ENCODE results near the gene ADPRS.

ADPRS gene, protein sequence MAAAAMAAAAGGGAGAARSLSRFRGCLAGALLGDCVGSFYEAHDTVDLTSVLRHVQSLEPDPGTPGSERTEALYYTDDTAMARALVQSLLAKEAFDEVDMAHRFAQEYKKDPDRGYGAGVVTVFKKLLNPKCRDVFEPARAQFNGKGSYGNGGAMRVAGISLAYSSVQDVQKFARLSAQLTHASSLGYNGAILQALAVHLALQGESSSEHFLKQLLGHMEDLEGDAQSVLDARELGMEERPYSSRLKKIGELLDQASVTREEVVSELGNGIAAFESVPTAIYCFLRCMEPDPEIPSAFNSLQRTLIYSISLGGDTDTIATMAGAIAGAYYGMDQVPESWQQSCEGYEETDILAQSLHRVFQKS

DNA sequence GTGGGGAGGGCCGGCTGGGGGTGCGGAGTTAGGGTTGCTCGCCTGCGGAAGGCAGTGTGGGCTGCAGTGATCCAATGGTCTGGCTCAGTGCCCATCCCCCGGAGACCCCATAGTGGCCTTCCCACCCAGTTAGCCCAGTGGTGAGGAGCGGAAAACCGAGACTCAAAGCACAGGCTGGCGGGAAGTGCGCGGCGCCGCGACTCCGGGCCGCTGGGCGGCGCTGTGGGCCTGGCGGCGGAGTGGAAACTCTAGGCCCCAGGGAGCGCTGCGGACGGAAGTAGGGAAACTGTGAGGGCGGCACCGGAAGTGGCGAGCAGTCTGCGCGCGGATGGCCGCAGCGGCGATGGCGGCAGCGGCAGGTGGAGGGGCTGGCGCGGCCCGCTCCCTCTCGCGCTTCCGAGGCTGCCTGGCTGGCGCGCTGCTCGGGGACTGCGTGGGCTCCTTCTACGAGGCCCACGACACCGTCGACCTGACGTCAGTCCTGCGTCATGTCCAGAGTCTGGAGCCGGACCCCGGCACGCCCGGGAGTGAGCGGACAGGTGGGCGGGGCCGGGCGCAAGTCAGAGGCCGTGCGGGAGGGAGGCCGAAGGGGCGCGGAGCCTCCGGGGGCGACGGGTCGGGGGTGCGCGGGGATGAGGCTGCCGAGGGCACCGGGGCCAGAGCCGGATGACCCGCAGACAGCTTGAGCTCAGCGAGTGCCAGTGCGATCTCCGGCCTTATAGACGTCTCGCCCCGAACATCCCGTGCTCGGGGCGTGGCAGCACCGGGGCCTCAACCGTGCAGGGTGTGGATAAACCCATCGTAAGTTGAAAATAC is at the start of gene ADPRS:
Gene ADPRS, plus strand, starts transcription at position 316 of the 816 bp plus-strand sequence. Its CDS starts 13 bp downstream, at position 329.
- DNase-seq: peak; percentile 74

DNA sequence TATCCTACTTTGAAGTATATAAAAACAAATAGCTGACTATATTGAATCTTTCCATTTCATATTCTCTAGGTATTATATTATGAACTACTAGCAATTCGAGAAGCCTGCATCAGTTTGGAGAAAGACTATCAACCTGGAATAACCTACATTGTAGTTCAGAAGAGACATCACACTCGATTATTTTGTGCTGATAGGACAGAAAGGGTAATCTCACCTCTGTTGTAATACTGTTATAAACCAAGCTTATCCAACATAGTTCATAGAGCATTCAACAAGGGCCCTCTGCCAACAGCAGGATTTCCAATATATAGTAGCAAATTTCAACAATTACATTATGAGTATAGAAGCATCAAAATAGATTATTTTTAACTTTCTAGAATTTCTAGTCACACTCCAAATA is 48.5 kb upstream of the ADPRS start:
- no peak for DNase-seq

DNA sequence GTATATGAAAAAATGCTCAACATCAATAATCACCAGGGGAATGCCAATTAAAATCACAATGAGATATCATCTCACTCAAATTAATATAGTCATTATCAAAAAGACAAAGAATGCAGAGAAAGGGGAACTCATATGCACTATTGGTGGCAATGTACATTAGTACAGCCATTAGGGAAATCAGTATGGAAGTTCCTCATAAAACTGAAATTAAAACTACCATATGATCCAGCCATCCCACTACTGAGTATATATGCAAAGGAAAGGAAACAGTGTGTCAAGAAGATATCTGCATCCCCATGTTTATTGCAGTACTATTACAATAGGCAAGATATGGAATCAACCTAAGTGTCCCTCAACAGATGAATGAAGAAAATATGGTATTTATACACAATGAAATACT is 36.9 kb upstream of the ADPRS start:
- DNase-seq: no peak

DNA sequence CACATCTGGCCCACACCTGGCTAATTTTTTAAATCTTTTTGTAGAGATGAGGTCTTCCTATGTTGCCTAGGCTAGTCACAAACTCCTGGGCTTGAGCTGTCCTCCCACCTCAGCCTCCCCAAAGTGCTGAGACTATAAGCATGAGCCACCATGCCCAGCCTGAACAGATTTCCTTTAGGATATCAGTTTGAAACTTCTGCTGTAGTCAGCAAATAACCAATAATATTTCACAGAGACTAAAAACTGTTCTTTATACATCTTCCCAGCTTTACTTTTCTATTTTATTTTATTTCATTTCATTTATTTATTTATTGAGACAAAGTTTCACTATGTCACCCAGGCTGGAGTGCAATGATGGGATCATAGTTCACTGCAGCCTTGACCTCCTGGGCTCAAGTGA is 34.7 kb upstream of the ADPRS start:
- DNase-seq: no peak

DNA sequence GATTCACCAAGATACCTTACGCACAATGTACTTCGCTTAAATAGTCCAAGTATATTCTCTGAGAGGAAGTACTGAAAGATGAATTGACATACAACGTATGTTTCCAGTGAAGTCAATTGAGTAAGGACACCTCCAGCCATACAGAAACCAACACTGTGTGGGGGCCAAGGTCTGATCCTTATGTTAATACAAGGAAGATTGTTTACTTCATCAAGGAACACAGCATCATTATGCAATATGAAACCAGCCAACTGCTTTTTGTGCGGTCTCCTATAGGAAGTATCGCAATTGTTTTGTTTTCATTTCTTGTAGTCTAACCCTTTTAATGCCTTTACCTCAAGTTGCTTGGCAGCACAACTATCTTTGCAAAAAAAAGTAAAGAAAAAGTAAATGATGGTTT is 33.0 kb upstream of the ADPRS start:
- DNase-seq: no peak

DNA sequence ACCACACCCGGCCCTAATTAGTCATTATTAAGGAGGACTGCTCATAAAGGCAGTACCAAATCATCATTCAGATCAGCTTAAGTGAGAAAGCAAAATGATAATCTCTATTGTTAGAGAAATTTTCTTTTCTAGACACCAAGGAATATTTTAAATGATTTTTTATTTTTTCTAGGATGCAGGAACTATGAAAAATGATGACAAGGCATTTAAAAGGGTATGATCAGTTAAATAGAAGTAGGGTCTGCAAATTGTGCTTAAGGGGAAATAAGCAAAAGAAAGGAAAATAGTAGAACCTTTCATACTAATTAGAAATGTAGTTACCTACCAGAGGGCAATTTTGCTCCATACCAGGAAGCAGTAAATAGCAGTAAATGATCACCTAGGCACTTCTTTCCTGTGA is 26.4 kb upstream of the ADPRS start:
- DNase-seq: no peak

DNA sequence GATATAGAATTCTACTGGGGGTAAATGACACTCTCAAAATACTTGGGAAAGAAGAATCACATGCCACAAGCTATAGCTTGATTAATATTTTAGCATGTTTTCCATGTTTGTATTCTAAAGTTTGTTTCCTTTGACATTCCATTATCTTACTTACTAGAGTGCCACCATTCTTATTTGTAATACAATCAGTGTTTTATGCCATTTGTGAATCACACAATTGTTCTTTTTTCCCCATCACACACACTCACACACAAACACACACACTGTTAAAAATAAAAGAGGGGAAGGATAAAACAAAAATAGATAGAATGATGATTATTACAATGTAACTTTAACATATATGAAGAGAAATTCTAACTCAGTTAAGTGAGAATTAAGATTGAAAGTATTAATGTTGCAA is 20.8 kb upstream of the ADPRS start:
- DNase-seq: no peak

DNA sequence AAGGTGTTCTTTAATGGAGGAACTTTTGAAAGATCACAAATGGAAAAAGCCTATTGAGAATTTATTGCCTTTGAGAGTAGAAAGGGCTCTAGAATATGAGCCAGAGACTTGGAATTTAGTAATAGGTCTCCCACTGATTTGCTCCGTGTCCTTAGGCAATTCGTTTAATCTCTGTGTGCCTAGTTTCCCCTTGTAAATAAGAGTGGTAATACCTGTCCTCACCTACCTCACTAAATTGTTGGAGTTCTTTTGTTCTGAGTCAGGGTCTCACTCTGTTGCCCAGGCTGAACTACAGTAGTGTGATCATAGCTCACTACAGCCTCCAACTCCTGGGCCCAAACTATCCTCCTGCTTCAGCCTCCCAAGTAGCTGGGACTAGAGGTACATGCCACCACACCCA is 19.8 kb upstream of the ADPRS start:
- no peak for DNase-seq

DNA sequence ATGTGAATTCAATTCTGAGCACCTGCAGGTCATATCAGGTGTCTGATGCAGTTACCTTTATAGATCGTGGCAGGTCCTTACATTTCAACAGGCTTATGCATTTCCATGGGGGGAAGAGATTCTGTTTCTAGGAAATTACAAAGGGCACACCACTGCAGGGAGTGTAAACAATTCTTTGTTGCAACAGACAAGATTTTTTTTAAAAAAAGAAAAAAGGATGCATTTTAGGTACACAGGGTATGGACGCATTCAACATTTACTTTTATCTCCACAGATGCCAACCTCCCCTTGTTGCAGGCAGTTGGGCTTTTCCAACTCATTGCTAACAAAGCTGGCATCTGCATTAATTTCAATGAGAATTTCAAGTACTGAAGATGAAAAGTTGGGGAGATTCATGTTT is 18.3 kb upstream of the ADPRS start:
- DNase-seq: peak; percentile 45

DNA sequence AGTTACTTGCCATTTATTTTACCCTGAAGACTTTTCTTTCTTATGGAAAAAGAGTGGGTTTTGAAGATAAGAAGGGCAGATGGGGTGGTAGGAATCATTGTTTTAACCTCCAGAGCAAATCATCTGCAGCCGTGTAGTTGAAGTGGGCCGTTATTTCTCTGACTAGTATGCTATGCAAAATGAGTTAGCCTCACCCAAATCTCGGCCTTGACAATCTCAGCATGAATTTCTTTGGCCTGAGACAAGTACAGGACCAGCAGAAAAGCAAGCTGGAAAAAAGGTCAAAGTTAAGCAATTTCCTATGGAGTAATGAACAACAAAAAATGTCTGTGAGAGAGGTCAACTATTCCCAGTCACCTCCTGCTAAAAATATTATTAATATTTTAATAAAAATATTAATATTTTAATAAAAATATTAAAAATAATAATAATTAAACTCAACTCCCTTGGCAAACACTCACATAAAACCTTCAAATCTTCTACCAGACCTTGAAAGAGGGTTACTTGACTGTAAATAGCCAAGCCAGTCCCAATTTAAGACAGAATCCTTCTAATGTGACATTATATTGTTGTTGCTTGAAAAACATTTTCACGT is 11.6 kb upstream of the ADPRS start:
- no peak for DNase-seq

DNA sequence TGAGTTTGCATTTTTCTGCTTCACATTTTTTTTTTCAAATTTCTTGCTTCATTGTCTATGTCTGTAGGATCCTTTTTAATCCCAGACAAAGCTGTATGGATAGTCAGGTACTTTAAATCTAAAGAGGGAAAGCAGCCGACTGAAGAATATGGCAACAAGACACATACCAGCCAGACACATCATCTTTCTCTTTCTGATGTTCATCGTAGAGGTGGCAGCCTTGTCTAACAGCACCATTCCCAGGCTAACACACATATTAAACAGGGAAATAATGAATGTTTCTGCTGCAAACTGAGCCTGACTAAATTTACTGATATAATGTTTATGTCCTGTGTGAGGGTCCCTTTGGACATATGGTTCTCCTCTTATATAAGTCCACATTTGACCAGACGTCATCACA is 8.5 kb upstream of the ADPRS start:
- no peak for DNase-seq

DNA sequence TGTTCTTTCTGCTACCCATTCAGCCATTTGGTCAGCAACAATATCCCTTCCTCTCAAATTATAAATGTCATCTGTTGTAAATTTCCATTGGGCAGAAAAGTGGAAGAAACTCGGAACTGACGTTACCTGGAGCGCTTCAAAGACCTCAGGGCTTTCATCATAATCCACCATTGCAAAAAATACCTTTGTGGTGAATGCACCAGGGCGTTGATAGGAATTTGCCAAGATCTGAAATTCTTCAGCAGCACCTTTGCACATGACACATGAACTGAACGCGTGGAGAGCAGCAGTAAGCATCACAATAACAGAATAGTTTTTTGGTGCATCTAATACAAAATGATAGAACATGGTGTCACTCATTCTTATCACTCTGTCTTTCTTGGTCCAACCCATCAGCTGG is 7.9 kb upstream of the ADPRS start:
- no peak for DNase-seq

DNA sequence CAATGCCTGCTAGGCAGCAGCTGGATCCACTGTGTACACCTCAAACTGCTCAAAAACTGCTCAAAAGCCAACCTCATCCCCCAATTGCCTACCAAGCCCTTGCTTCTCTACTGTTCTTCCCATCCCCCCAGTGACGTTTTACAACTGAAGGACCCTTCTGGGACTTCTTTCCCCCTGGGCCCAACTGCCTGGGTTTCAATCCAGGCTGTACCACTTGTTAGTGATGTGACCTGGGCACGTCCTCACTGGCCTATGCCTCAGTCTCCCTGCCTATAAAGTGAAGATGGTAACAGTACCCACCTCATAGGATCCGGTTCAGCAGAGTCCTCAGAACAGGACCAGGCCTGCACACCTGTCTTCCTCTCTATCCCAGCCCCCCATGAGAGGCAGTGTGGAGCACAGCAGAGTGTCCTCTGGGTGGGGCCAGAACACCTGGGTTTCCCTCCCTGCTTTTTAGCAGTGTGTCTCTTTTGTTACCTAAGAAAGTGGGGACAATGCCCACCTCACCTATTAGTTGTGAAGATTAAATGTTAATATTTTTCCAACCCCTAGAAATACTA is 6.7 kb upstream of the ADPRS start:
- DNase-seq: no peak

DNA sequence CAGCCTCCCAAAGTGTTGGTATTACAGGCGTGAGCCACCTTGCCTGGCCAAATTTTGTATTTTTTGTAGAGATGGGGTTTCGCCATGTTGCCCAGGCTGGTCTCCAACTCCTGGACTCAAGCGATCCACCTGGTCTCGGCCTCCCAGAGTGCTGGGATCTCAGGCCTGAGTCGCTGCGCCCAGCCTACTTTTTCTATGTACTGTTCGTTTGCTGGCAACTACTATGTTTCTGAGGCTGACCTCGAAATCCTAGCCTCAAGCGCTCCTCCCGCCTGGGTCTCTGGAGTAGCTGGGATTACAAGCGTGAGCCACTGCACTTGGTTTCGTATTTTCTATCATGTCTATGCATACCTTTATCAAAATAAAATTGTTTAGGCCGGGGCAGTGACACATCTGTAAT is 5.5 kb upstream of the ADPRS start:
- DNase-seq: no peak

DNA sequence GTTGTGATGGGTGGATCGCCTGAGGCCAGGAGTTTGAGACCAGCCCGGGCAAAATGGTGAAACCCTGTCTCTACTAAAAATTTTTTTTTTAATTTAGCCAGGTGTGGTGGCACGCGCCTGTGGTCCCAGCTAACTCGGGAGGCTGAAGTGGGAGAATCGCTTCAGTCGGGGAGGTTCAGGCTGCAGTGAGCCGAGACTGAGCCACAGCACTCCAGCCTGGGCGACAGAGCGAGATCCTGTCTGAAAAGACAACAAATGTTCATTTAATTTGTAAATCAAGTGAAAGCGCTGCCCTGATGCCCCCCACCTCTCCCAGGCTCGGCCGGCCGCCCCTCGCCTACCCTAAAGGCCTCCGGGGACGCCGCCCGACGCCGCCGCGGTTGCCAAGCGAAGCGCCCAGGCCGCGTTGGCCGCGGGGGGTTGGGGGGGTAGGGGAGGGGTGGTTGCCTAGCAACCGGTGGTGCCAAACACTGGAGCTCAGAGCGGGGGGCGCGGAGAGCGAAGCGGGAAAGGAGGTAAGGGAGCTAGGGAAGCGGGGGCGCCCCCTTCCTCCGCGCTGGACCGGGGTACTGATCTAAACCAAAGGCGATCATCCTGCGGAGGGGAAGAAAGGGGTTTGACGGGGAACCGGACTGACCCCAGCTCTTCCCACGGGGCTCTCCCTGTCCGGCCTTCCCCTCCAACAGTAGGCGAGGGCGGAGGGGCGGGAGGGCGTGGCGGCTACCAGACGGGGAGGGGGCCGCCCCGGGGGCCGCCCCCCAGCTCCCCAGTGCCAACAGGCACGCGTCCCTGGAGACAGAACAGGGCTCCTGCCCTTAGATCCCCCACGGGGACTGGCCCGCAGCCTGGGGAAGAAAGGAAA is 4.8 kb upstream of the ADPRS start, which contains the start of gene TEKT2:
Gene TEKT2, plus strand, starts transcription at position 460 of the 862 bp plus-strand sequence. CDS start 828 bp downstream, outside the sequence.
- peak; percentile 79 for DNase-seq

DNA sequence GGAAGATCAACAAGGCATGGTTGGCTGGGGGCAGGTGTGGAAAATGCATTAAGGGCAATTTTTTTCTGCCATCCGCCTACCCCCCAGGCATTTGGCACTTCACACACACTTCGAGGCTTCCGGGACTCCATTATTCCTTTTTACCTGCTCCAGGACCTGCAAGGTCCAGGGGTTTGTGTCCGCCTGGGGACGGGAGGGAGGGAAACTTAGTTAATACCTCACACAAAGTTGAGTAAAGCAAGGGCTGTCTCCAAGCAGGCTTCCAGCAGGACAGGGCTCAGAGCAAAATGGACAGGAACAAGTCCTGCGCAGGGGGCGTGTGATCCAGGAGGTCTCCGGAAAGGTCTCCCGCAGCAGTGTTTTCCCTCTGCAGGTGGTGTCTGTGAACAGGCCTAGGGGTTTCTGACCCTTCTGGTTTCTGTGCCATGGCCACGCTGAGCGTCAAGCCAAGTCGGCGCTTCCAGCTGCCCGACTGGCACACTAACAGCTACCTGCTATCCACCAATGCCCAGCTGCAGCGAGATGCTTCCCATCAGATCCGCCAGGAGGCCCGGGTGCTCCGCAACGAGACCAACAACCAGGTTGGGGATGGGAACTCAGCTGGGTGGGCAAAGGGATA is 4.1 kb upstream of the ADPRS start:
- DNase-seq: peak; percentile 48

DNA sequence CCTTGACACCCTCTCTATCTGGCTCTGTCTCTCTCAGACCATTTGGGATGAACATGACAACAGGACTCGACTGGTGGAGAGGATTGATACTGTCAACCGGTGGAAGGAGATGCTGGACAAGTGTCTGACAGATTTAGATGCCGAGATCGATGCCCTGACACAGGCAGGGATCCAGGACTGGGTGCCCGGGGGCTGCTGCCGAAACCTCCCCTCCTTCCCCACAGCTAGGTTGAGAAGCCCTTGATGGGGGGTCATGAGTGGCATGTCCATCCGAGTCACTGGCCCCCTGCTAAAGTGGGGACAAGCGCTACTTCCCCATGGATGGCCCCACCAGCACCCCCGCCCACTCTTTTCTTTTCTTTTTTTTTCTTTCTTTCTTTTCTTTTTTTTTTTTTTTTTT is 3.6 kb upstream of the ADPRS start:
- DNase-seq: no peak

DNA sequence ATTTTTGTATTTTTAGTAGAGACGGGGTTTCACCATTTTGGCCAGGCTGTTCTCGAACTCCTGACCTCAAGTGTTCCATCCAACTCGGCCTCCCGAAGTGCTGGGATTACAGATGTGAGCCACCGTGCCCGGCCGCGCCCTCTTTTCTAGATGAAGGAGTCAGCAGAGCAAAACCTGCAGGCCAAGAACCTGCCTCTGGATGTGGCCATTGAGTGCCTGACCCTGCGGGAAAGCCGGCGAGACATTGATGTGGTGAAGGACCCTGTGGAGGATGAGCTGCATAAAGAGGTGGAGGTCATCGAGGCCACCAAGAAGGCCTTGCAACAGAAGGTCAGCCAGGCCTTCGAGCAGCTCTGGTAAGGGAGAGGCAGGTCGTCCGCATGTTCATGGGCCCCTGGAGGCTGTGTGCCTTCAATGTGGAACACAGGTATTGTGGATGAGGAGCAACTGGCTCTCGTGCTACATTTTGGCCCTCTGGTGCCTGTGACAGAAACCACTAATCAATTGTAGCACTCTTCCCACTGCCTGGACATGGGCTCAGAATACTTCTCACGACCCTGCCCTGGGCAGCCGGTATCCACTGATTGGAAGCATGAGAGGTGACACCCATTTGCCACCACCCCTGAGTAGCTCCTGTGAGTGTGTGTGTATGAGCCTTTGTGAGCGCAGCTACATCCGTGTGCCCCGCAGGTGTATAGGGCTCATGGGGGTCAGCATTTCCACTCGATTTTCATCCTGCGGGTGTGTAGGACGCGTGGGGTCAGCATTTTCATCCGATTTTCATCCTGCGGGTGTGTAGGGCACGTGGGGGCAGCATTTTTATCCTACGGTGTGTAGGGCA is 2.8 kb upstream of the ADPRS start:
- DNase-seq: no peak

DNA sequence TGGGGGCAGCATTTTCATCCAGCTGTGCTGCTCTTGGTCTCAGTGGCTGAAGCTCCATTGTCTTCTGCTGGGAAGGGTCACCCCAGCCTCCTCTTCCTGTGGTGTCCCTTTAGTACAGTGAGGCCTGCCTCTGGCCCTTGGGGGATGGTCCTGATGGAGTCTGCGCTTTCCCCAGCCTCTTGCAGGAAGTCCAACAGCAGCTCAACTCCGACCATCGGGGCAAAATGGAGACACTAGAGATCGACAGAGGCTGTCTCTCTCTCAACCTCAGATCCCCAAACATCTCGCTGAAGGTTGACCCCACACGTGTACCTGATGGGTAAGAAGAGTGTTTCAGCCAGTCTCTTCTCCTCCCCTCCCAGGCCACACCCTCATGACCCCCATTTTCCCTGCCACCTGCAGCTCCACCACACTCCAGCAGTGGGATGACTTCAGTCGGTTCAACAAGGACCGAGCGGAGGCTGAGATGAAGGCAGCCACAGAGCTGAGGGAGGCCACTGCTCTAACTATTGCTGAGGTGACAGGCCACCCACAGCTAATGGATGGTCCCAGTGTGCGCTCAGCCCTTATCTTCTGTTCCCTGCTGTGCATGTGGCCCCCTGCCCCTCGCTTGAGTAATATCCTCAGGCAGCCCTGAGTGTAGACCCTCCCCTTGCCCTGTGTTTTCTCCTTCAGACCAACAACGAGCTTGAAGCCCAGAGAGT is 2.0 kb upstream of the ADPRS start:
- DNase-seq: no peak

Measured in NCI-H146 (cell line).